Measurements from ENCODE around the gene ARHGAP10. TPM values are rescaled to one million over a fixed set of nuclear protein-coding genes. Genes with fewer than 3 reads are reported as not detected.

Gene ARHGAP10
- total RNA-seq, 1 experiment from 2014 or later, result 9.0 TPM

DNA sequence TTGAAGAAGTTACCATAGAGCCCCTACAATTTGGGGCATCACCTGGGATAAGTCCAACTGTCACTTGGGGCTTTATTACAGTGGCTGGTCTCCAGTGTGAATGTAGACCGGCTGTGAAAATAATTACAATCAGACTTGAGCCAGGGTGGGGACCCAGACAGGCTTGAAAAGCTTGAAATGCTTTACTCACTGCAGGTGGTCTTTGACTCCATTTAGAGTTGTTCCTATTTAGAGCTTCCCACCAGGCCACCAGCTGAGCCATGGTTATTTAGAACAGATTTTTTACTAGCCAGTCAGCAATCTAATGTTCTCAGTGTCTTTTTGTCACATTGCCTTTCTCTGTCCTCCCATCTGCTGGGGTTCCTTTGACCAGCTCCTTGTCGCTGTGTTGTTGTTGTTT lies 5.7 kb downstream of the ARHGAP10 start:
- H3F3A ChIP-seq (ENCODE audit: low read length, unreplicated experiment), result no peaks in the 10 kb centered on the region
- no peak overlapping the region for H2AFZ ChIP-seq (ENCODE audit: low read length)
- POLR2A ChIA-PET (ENCODE audit: unreplicated experiment), result no interaction called here
- no peak overlapping the region for H3K4me3 ChIP-seq (ENCODE audit: low read length)
- H3K9me3 ChIP-seq (ENCODE audit: low read length), result no peaks in the 10 kb centered on the region
- no peaks in the 10 kb centered on the region for H4K20me1 ChIP-seq (ENCODE audit: low read length)
- TF ChIP-seq EZH2phosphoT487 (IDR thresholded peaks at IDR 0.05; ENCODE audit: borderline replicate concordance, low read length) (no peak), CTCF (conservative IDR thresholded peaks at IDR 0.05; ENCODE audit: low read depth, low read length) (no peak), EZH2 (IDR thresholded peaks at IDR 0.05; ENCODE audit: low read length, unreplicated experiment) (no peak)
- no peaks in the 10 kb centered on the region for H3K27me3 ChIP-seq (ENCODE audit: low read length)
- H3K27ac ChIP-seq (ENCODE audit: low read length), result no peak overlapping the region
- peaks cover 80% of the 10 kb centered on the region for H3K79me2 ChIP-seq (ENCODE audit: low read length)
- no peaks in the 10 kb centered on the region for H3K9me2 ChIP-seq (replicated peaks; ENCODE audit: low read length)
- ATAC-seq, result no peak
- CTCF ChIA-PET, result no interaction called here
- peaks cover 45% of the 10 kb centered on the region for H3K4me1 ChIP-seq (ENCODE audit: insufficient read depth, low read length)
- H3K9ac ChIP-seq (ENCODE audit: low read length), result no peak overlapping the region
- H3K36me3 ChIP-seq (ENCODE audit: low read depth, low read length), result no peaks in the 10 kb centered on the region
- BruUV-seq (replicated peaks), result no TSS peak
- intact Hi-C loops (cut with micrococcal nuclease), result no loop called here
- DNase-seq, result no peak
- no peak overlapping the region for H3K4me2 ChIP-seq (ENCODE audit: low read length)

GRCh38 chr4:147739239-147739823 lies 7.4 kb downstream of the ARHGAP10 start:
- Histone ChIP-seq H4K20me1 (ENCODE audit: low read length) (no peaks in the 10 kb centered on the region), H3K4me2 (ENCODE audit: low read length) (no peak overlapping the region), H3K27me3 (ENCODE audit: low read length) (no peaks in the 10 kb centered on the region), H3F3A (ENCODE audit: low read length, unreplicated experiment) (no peaks in the 10 kb centered on the region), H2AFZ (ENCODE audit: low read length) (no peak overlapping the region), H3K4me3 (ENCODE audit: low read length) (no peak overlapping the region), H3K9me2 (replicated peaks; ENCODE audit: low read length) (no peaks in the 10 kb centered on the region), H3K27ac (ENCODE audit: low read length) (no peak overlapping the region), H3K9ac (ENCODE audit: low read length) (no peak overlapping the region), H3K4me1 (ENCODE audit: insufficient read depth, low read length) (peaks cover 32% of the 10 kb centered on the region), H3K9me3 (ENCODE audit: low read length) (no peaks in the 10 kb centered on the region), H3K79me2 (ENCODE audit: low read length) (peaks cover 63% of the 10 kb centered on the region), H3K36me3 (ENCODE audit: low read depth, low read length) (no peaks in the 10 kb centered on the region)
- no peak for TF ChIP-seq EZH2phosphoT487 (IDR thresholded peaks at IDR 0.05; ENCODE audit: borderline replicate concordance, low read length)
- no peak for TF ChIP-seq EZH2 (IDR thresholded peaks at IDR 0.05; ENCODE audit: low read length, unreplicated experiment)
- no peak for TF ChIP-seq CTCF (conservative IDR thresholded peaks at IDR 0.05; ENCODE audit: low read depth, low read length)
- POLR2A ChIA-PET (ENCODE audit: unreplicated experiment), result no interaction called here
- DNase-seq, result no peak
- no peak for ATAC-seq
- no TSS peak for BruUV-seq (replicated peaks)
- CTCF ChIA-PET, result no interaction called here
- intact Hi-C loops (cut with micrococcal nuclease), result no loop called here

- Histone ChIP-seq H3K9ac (ENCODE audit: low read length) (no peak overlapping the region), H4K20me1 (ENCODE audit: low read length) (no peaks in the 10 kb centered on the region), H3K27me3 (ENCODE audit: low read length) (no peaks in the 10 kb centered on the region), H3K4me2 (ENCODE audit: low read length) (no peak overlapping the region), H3F3A (ENCODE audit: low read length, unreplicated experiment) (no peaks in the 10 kb centered on the region), H3K36me3 (ENCODE audit: low read depth, low read length) (no peaks in the 10 kb centered on the region), H2AFZ (ENCODE audit: low read length) (no peak overlapping the region), H3K79me2 (ENCODE audit: low read length) (peaks cover 55% of the 10 kb centered on the region), H3K4me1 (ENCODE audit: insufficient read depth, low read length) (peaks cover 26% of the 10 kb centered on the region), H3K4me3 (ENCODE audit: low read length) (no peak overlapping the region), H3K9me3 (ENCODE audit: low read length) (no peaks in the 10 kb centered on the region), H3K27ac (ENCODE audit: low read length) (no peak overlapping the region), H3K9me2 (replicated peaks; ENCODE audit: low read length) (no peaks in the 10 kb centered on the region)
- no peak for DNase-seq
- no TSS peak for BruUV-seq (replicated peaks)
- no peak for TF ChIP-seq CTCF (conservative IDR thresholded peaks at IDR 0.05; ENCODE audit: low read depth, low read length)
- TF ChIP-seq EZH2phosphoT487 (IDR thresholded peaks at IDR 0.05; ENCODE audit: borderline replicate concordance, low read length), result no peak
- no peak for TF ChIP-seq EZH2 (IDR thresholded peaks at IDR 0.05; ENCODE audit: low read length, unreplicated experiment)
- ChIA-PET POLR2A (ENCODE audit: unreplicated experiment) (no interaction called here), CTCF (no interaction called here)
- no peak for ATAC-seq
- intact Hi-C loops (cut with micrococcal nuclease), result no loop called here
These were observed 8.3 kb downstream of the ARHGAP10 start for GRCh38 chr4:147740176-147740575.
